Skeletal muscle satellite cell (primary cell): ENCODE data around the gene FOXP4.

Experiments used
- H3K27me3 ChIP-seq: 2 replicates; pipeline ENCODE4 v1.7.0; 2013; ENCODE audit warnings: low read length; ENCODE audit not compliant: control insufficient read depth, insufficient read depth
- H3K36me3 ChIP-seq: 2 replicates; pipeline ENCODE4 v1.7.0; 2013; ENCODE audit warnings: mild to moderate bottlenecking, control low read depth, low read length; ENCODE audit not compliant: insufficient read depth
- H3K4me1 ChIP-seq: 2 replicates; pipeline ENCODE4 v1.7.0; 2013; ENCODE audit warnings: low read length; ENCODE audit not compliant: control insufficient read depth, insufficient read depth
- H3K4me2 ChIP-seq: 2 replicates; pipeline ENCODE4 v1.7.0; 2013; ENCODE audit warnings: mild to moderate bottlenecking, low read length
- H3K4me3 ChIP-seq: 2 replicates; pipeline ENCODE4 v1.7.0; 2013; ENCODE audit warnings: low read length
- H3K9ac ChIP-seq: 2 replicates; pipeline ENCODE4 v1.7.0; 2013; ENCODE audit warnings: mild to moderate bottlenecking, low read depth, low read length, moderate library complexity
- H3K9me3 ChIP-seq: replicated peaks from 2 replicates; pipeline ENCODE4 v1.7.0; 2013; ENCODE audit warnings: mild to moderate bottlenecking, control low read depth, low read length

The FOXP4 gene

DNA sequence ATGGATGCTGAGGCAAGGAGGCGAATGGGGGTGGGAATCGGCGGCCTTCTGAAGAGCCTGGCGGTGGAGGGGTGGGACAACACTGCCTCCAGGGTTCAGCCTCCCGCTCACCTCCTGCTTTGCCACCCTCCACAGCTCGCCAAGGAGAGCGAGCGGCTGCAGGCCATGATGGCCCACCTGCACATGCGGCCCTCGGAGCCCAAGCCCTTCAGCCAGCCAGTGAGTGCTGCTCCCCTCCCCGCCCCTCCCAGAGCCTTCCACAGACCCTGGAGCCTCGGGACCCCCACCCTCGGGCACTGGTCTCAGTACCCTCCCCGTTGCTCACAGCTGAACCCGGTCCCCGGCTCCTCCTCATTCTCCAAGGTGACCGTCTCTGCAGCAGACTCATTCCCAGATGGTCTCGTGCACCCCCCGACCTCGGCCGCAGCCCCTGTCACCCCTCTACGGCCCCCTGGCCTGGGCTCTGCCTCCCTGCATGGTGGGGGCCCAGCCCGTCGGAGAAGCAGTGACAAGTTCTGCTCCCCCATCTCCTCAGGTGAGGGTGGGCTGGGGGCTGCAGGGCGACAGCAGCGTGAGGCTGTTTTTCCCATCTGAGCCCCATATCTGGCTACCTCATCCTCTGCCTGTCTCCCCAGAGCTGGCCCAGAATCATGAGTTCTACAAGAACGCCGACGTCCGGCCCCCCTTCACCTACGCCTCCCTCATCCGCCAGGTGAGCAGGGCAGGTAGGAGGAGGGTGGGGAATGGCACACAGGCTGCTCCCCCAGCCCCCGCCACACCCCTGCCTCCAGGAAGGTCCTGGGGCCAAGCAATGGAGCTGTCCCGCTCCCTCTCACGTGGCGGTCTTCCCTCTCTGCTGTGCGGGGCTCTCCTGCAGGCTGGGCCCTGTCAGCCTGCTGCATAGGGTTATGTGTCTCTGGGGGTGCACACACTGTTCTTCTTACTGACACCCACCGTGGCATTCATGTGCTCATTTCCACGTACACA, 43.7 kb downstream of the FOXP4 start:
- Histone ChIP-seq H3K4me2 (no peak overlapping the region), H3K4me3 (no peak overlapping the region), H3K36me3 (no peaks in the 10 kb centered on the region), H3K9me3 (no peaks in the 10 kb centered on the region), H3K4me1 (no peaks in the 10 kb centered on the region), H3K9ac (no peak overlapping the region), H3K27me3 (no peaks in the 10 kb centered on the region)

DNA sequence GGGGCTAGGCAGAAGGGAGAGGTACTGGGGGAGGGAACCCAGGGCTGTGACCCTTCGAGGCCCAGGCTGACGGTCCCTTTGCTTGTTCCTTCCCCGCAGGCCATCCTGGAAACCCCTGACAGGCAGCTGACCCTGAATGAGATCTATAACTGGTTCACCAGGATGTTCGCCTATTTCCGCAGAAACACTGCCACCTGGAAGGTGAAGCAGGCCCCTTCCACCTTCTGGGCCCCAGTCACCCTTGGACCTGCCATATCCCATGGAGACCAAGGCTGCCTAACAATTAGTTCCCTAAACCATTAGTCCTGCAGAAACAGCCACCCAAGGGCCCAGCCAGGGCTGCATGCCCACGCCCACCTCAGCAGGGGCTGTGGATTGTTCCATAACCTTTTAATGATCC, 44.9 kb downstream of the FOXP4 start:
- no peak overlapping the region for H3K9ac ChIP-seq
- H3K36me3 ChIP-seq, result no peaks in the 10 kb centered on the region
- no peaks in the 10 kb centered on the region for H3K4me1 ChIP-seq
- H3K4me3 ChIP-seq, result no peak overlapping the region
- H3K9me3 ChIP-seq, result no peaks in the 10 kb centered on the region
- H3K4me2 ChIP-seq, result no peak overlapping the region
- no peaks in the 10 kb centered on the region for H3K27me3 ChIP-seq

DNA sequence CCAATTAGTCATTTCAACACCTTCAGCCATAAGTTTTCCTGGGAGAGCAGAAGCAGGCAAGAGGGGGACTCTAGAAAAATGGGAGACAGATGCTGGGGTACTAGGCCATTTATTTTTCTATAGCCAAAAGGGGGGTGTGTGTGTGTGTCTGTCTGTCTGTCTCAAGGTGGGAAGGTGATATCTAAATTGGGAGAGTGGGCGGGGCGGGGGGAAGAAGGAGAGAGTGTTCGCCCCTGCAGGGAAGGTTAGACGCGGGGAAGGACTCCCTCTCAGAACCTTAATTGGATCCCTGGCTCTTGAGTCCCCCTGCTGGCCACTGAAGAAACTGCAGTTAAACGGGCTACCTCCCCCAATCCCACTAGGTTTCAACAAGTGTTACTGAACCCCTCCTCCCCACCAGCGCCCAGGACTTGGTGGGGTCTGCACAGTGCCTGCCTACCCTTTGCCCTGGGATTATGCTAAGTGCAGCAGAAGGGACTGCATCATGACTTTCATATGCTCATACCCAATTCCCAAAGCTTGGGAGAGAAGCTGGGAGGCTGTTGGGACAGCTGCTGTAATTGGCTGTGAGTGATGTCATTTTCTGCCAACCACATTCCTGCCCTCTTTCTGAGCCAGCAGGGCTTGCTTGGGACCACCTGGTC, 45.8 kb downstream of the FOXP4 start:
- Histone ChIP-seq H3K9me3 (no peaks in the 10 kb centered on the region), H3K4me2 (no peak overlapping the region), H3K36me3 (no peaks in the 10 kb centered on the region), H3K27me3 (no peaks in the 10 kb centered on the region), H3K4me3 (no peak overlapping the region), H3K9ac (no peak overlapping the region), H3K4me1 (no peaks in the 10 kb centered on the region)

DNA sequence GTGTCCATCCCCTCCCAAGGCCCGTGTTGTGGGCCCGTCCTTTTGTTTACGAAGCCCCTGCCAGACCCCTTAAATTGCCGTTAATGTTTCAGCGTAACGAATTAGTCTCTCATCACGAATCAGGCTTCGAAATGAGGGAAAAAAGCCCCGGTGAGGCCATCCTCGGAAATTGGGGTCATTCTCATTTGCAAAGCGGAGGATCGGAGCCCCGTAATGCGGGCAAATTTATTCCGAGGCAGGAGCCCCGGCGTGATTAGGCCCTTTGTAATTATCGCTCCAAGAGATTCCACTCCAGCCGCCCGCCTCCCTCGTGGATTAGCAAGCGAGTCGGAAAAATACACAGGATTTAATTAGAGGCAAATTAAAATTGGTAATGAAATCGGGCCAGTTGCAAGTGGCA, 47.2 kb downstream of the FOXP4 start:
- Histone ChIP-seq H3K9ac (no peak overlapping the region), H3K4me2 (no peak overlapping the region), H3K27me3 (no peaks in the 10 kb centered on the region), H3K4me3 (no peak overlapping the region), H3K4me1 (no peaks in the 10 kb centered on the region), H3K36me3 (no peaks in the 10 kb centered on the region), H3K9me3 (no peaks in the 10 kb centered on the region)

DNA sequence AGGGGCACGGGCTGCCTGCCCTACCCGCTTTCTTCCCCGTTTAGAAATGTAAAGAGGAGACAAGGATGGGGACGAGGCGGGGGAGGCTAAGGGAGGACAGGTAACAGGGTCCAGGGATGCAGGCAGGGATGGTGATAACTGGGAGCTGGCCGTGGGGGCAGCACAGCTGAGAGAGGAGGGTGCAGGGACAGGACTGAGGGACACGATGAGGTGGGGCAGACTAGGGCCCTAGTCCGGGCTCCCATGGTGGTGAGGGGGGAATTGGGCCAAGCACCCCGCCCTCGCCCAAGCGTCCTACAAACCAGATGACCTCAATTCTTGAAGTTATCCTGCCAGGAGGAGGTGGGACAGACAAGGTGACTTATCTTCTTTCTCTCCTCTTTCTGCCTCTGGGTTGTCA, 47.7 kb downstream of the FOXP4 start:
- H3K36me3 ChIP-seq, result no peaks in the 10 kb centered on the region
- H3K4me1 ChIP-seq, result no peaks in the 10 kb centered on the region
- H3K9me3 ChIP-seq, result no peaks in the 10 kb centered on the region
- H3K27me3 ChIP-seq, result no peaks in the 10 kb centered on the region
- H3K4me2 ChIP-seq, result no peak overlapping the region
- H3K4me3 ChIP-seq, result no peak overlapping the region
- H3K9ac ChIP-seq, result no peak overlapping the region

DNA sequence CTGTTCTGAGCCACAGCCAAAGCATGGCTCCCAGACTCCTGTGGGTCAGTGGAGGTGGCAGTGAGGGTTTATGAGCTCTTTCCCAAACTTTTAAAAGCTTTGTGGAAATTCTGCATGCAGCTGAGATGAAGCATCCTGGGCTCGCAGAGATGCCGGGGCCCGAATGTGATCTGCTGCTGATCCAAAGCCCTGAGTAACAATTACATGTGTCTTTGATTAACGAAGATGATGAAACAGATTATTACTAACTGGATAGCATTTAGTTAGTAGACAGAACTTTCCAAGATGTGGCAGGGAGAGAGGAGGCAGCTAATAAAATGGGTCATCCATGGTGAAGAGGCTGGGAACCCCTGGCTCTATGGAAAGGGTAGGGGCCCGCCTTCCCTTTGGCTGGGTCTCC, 48.1 kb downstream of the FOXP4 start:
- Histone ChIP-seq H3K27me3 (no peaks in the 10 kb centered on the region), H3K36me3 (no peaks in the 10 kb centered on the region), H3K9ac (no peak overlapping the region), H3K4me1 (no peaks in the 10 kb centered on the region), H3K4me2 (no peak overlapping the region), H3K9me3 (no peaks in the 10 kb centered on the region), H3K4me3 (no peak overlapping the region)

DNA sequence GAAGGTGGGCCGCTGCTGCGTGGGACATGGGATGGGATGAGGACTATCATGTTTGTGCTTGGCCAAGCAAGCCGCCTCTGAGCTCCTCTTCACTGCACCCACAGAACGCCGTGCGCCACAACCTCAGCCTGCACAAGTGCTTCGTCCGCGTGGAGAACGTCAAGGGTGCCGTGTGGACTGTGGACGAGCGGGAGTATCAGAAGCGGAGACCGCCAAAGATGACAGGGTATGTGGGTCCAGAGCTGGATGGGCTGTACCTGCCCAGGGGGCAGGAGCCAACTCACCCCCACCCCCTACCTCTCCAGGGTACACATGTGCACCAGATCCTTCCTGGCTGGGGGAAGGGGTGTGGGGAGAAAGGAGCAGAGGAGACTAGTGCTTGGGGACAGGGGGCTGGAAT, 48.6 kb downstream of the FOXP4 start:
- no peaks in the 10 kb centered on the region for H3K36me3 ChIP-seq
- H3K4me2 ChIP-seq, result no peak overlapping the region
- H3K4me3 ChIP-seq, result no peak overlapping the region
- no peak overlapping the region for H3K9ac ChIP-seq
- no peaks in the 10 kb centered on the region for H3K27me3 ChIP-seq
- H3K9me3 ChIP-seq, result no peaks in the 10 kb centered on the region
- no peaks in the 10 kb centered on the region for H3K4me1 ChIP-seq

DNA sequence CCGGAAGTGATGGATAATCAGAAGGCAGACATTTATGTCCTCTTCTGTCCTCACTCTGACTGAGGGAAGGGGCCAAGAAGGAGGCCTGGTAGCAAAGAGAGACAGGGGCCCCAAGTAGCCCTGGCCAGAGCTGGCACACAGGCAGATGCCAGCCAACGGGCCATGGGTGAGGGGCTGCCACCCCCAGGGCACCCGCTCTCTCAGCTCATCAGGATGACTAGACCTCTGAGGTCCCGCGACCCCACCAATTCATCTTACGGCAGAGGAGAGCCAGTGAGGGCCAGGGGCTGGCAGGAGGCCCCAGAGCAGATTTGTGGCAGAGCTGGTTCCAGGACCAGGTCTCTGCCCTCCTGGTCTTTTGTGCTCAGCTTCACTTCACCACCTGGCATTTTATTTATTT, 49.0 kb downstream of the FOXP4 start:
- H3K4me2 ChIP-seq, result no peak overlapping the region
- no peaks in the 10 kb centered on the region for H3K4me1 ChIP-seq
- no peaks in the 10 kb centered on the region for H3K27me3 ChIP-seq
- H3K36me3 ChIP-seq, result no peaks in the 10 kb centered on the region
- no peak overlapping the region for H3K4me3 ChIP-seq
- H3K9ac ChIP-seq, result no peak overlapping the region
- no peaks in the 10 kb centered on the region for H3K9me3 ChIP-seq

DNA sequence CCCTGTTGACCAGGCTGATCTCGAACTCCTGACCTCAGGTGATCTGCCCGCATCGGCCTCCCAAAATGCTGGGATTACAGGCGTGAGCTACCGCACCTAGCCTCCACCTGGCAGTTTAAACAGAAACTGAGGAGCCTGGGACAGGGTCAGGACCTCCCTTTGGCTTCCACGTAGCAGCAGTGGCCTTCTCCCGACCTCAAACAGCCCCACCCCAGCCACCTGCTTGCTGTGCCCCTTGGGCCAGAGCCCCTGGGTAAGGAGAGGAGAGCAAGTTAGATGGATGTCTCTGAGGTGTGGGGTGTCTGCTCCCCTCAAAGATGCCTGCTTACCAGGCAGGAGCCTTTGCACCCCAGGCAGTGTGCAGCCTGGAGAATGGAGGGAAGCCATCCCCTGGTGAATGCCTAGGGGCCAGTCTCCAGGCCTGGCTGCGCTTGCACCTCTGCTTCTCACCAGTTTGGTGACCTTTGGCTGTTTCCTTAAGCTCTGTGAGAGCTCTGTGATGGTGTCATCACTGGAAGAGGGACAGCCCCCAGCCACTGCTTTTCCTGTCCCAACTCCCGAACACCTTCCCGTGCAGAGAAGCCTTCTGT, 50.0 kb downstream of the FOXP4 start:
- H3K36me3 ChIP-seq, result no peaks in the 10 kb centered on the region
- H3K9ac ChIP-seq, result no peak overlapping the region
- H3K27me3 ChIP-seq, result no peaks in the 10 kb centered on the region
- H3K9me3 ChIP-seq, result no peaks in the 10 kb centered on the region
- no peak overlapping the region for H3K4me3 ChIP-seq
- H3K4me1 ChIP-seq, result no peaks in the 10 kb centered on the region
- no peak overlapping the region for H3K4me2 ChIP-seq

DNA sequence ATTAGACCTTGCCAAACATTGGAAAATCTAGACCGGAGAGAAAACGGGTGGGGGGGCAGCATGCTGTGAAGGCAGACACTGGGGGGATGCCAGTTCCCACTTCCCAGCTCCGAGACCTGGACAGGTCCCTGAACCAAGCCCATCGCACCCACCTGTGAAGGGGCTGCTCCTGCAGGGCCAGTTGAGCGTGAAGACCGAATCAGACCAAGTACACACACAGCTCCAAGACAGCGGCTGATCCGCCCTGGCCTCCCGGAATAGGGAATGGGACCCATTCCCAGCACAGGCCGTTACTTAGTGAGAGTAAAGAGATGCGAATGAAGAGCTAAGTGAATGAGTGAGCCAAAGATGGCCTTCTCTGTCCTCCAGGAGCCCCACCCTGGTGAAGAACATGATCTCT, 50.6 kb downstream of the FOXP4 start:
- H3K9me3 ChIP-seq, result no peaks in the 10 kb centered on the region
- no peaks in the 10 kb centered on the region for H3K27me3 ChIP-seq
- H3K9ac ChIP-seq, result no peak overlapping the region
- no peaks in the 10 kb centered on the region for H3K36me3 ChIP-seq
- H3K4me3 ChIP-seq, result no peak overlapping the region
- no peak overlapping the region for H3K4me2 ChIP-seq
- H3K4me1 ChIP-seq, result no peaks in the 10 kb centered on the region

DNA sequence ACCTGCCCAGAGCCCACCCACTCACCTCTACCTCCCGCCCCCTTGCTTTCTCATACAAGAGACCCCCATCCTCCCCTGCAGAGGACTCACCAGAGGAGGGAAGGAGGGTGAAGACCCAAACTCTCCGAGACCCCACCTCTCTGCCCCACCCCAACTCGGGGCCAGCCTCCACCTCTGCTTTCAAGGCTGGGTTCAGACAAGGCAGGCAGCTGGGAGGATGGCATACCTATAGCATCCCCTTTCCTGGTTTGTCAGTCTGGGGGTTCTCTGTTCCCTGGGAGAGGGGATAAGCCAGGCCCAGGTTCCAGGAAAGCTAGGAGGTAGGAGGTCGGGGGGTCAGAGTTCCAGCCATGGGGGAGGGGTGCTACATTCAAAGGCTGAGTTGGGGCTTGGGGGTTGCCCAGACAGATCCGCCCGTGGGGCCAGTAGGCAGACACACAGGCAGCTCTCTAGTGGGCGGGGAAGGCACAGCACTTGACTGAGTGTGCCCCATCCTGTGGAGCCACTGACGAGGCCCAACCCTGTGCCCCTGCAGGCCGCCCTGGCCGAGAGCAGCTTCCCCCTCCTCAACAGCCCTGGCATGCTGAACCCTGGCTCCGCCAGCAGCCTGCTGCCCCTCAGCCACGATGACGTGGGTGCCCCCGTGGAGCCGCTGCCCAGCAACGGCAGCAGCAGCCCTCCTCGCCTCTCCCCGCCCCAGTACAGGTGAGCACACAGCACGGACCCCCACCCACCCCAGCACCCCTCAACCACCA, 51.2 kb downstream of the FOXP4 start:
- no peak overlapping the region for H3K4me3 ChIP-seq
- no peak overlapping the region for H3K9ac ChIP-seq
- no peaks in the 10 kb centered on the region for H3K4me1 ChIP-seq
- H3K36me3 ChIP-seq, result no peaks in the 10 kb centered on the region
- H3K9me3 ChIP-seq, result no peaks in the 10 kb centered on the region
- no peak overlapping the region for H3K4me2 ChIP-seq
- H3K27me3 ChIP-seq, result no peaks in the 10 kb centered on the region
